ENCODE data around the gene SULT1C2.
"Not testable (repeated sequence)": the region's sequence is repeated elsewhere in the genome, so short reads cannot be mapped to it uniquely, and the experiment has no call there.

Gene SULT1C2

DNA sequence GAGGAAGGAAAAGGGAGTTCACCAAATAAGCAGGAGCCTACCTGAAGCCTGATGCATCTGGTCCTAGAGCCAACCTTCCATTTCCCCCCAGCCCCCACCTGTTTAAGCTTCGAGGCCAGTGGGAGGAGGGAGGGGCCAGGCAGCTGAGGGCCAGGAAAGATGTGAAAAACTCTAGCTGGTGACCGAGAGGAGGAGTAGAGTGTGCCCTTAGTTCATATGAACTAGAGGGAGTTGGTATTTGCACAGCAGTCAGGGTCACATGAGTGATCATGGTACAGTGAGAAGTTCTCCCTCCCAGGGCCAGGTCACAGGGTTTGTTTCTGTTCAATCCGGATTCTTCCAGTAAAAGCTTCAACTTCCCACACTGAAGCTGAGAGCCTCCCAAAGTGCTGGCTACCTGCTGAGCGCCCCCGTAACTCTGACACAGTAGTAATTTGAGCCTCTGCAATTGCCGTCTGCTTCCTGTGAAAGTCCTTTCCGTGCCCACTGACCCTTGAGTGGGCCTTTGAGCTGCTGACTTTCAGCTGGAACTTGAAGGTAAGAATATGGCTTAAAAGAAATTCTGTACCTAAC is at the start of gene SULT1C2:
TSS of gene SULT1C2 (plus strand) at position 362 of the 573 bp plus-strand sequence. CDS start 4,773 bp downstream, outside the sequence.
- no peak for DNase-seq

DNA sequence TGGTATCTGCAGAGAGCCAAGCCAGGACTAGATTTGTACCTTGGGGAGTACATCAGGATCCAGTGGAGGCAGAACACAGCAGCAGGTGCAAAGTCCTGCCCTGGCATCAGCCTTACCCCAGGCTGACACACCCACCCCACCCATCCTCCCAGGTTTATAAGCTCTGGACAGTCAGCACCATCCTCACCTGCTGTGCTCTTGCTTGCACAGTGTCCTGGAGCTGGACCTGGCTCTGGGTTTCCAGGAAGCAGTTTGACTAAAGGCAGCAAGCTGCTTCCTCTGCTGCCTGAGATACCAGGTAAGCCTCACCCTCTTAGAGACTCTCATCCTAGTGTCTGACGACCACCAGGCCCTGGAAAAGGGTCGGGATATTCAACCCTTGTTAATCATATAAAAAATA is 48.9 kb upstream of the SULT1C2 start, which contains the start of gene SULT1C3:
TSS of gene SULT1C3 (plus strand) at position 183 of the 400 bp plus-strand sequence. CDS start 7,227 bp downstream, outside the sequence.
- no peak for DNase-seq

DNA sequence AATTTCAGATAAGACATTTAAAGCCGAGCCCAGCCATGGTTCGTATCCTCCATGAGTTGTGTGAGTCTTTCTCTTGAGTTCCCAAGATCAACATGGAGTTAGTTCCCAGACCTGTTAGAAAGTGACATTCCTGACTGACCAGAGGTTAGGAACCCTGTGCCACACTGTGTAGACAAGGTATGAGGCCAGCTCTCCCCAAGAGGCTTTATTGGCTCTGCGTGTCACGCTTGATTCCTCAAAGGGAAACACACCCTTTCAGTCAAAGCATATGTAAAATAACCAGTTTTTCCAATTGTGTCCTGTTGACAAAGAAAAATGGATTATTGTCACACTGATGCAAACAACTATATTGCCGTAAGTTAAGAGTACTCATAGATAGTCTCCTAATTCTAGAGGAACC is 47.7 kb upstream of the SULT1C2 start:
- no peak for DNase-seq

DNA sequence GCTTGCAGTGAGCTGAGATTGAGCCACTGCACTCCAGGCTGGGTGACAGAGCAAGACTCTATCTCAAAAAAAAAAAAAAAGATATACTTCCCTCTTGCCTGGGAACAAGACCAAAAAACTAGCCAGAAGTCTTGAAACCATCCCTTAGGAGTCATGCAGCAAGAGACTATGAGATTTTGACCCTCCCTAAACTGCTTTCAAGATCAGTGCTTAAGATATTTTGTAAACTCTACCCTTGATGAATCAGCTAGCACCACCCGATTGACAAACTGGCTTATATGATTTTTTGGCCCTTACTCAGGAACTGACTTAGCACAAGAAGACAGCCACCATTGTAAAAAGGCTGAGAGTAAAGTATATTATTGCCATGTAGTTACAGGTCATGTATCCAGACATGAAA is 45.1 kb upstream of the SULT1C2 start:
- no peak for DNase-seq

DNA sequence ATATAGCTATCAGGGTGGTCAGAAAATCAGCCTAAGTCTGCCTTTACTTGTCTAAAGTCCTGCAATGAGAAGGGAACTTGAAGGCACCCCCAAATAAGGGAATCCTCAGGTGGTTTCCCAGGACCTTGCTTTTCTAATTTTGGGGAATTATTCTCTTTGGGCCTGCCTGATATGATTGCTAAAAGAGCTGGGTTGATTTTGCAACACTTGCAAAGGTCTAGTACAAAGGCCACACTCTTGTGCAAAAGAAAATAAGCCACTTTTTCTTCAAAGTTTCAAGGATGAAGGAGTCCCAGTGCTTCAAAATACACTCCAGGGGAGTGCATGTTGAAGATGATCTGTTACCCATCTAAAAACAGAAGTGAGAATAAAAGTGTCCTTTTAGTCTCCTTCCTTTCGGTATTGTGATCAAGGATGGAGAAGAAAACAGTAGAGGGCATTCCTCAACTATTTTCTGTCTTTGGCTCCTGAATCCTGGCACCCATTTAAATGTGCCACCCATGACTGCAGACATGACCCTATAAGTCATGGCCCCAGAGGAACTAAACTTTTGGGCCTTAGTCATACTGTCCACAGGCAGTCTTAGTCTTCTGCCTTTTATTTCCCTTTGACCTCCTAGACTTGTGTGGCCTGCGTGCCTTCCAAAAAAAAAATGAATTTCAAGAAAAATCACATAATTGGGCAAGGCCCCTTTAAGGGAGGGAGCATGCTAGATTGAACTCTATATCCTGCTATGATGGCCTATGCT is 43.9 kb upstream of the SULT1C2 start:
- DNase-seq: no peak

DNA sequence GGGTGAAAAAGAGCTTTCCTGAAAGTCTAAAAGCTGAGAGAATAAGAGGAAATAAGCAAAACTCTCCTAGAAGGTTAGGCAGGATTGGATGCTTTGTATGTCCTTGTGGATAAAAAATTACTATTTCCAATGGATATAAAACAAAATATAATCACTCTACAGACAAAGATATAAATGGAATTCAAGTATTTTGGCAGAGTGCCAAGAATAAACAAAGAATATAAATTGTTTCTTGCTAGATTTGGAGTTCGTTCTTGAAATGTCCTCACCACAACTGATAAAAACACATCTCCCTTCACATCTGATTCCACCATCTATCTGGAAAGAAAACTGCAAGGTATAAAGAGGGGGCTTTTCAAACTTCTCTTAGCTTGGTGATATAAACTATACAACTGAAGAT is 35.6 kb upstream of the SULT1C2 start:
- no peak for DNase-seq

DNA sequence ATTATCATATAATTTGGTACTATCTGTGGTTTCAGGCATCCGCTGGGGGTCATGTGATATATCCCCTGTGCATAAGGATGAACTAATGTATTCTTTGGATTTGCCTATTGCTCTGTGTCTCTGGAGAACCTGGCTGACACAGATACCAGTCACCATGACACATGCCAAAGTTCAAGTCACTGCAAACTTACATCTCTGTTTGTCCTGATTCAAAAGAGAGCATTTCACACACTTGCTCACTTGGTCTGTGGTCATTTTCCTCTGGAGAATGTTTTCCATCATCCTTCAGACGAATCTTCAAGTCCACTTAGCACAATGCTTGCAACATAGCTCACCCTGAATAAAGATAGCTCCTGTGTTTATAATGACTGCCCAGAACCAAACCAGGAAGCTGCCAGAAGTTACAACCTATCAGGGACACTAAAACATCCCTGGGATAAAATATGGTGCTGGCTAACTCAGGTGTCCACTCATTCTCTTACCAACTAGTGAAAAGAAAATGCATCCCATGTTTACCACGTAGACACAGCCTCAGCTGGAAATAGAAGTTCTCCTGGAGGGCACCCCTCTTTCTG is 30.9 kb upstream of the SULT1C2 start:
- DNase-seq: no peak

DNA sequence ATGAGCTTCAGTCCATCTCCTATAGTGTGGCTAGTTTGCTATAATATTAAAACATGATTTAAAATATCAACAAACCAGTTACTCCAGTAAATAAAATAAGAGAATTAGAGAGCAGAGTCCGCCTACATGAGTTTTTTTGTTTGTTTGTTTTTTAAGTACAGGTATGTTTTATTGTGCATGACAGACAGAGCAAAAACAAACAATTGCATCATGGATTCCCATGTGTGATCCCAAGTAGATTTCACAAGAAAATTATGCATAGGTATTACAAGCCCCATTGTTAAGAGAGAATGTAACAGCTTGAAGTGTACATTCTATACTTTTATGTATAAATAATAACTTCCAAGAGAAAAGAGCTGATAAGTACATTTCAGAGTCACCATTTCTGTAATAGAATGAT is 27.9 kb upstream of the SULT1C2 start:
- no peak for DNase-seq

DNA sequence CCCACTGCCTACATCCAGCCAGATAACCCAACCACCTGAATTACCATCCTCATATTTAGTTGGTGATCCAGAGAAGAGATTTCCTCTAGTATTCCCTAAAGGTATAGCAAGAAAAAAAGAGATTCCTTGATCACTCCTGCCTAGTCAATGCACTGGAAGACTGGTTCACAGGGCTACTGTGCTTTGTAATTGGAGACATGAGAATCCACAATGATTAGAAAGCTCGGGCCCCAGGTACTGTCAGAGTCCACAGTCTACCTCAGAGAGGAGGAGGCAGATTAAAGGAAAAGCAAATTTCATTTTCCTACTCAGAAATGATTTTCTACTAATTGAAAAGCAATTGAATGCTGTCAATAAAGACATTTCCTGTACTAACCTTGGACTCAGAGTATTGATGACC is 26.7 kb upstream of the SULT1C2 start:
- no peak for DNase-seq

DNA sequence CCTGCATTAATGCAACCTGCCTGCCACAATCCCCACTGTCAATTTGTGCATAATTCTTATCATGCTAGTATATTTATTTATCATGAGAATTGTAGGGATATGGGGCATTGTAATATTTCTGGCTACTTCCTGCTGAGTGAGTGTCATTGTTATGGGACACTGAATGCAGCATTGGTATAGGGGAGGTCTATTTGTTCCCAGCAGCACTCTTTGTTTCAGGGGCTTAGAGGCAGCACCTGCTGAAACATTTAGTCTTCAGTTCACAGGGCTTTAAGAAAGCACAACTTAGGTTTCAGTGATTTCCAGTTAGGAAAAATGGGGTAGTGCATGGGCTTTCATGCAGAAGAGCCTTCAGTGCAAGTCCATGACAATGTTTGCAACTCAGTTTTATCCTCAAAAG is 25.3 kb upstream of the SULT1C2 start:
- no peak for DNase-seq

DNA sequence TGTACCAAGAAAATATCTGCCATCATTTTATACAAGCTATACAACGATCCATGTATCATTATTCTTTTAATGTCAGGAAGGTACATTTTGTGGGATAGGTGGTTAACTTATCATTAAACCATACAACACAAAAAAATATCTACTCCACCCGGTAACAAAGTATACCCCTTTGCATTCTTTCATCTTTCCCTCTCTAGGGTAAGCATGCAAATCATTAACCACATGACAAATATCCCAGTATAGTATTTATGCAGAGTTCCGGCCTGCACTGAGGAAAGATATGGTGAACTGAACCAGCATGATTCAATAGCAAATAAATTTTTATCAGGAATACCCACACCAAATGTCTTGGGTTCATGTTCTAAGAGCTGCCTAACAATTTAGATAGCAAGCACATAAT is 22.5 kb upstream of the SULT1C2 start:
- no peak for DNase-seq

DNA sequence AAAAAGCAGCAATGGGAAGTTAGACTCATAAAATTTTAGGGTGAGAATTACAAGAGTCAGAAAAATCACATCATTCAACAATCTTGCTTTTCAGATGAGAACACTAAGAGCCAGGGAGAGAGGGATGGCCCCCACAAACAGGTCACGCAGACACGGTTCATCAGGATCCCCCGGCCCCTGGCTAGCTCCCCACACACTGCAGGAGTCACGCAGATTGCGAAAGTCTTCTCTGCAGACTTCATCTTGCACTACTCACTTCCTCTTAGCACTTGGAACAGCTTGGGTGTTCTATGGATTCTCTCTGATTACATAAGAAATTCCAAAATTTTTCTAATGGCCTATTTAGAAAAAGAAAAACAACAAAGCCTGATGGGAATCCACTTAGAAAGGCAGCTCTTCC is 21.6 kb upstream of the SULT1C2 start:
- no peak for DNase-seq

DNA sequence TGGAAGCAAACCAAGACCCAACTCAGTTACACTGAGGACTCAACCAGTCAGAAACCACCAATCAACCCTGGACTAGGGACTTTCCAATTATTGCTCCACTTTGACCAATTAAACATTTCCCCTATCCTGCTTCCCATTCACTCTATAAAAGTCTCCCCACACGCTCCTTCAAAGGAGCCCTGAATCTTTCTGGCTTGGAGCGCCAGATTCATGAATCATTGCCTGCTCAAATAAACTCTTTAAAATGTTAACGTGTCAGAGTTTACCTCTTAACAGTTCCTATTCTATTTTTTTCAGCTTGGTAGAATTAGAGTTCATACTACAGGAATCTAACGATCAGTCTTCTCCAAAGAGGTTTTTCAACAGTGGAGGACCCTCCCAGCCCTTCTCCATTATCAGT is 20.7 kb upstream of the SULT1C2 start:
- DNase-seq: no peak

DNA sequence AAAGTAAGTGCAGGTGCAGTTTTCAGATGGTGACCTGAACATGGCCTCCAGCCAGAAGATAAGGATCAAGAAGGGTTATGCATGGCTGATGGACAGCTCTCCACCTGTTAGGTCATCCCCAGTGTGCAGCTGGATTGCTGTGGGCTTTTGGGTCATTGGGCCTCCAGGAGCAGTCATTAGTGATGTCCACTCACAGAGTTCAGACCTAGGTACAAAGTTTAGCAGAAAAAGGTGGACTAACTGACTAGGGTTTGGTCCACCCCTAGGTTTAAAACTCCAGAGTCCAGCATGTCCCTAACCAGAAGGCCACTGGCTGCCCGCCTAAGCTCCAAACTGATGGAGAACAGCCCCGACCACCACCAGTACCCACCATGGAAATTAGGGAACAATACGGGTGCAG is 18.3 kb upstream of the SULT1C2 start:
- DNase-seq: no peak

DNA sequence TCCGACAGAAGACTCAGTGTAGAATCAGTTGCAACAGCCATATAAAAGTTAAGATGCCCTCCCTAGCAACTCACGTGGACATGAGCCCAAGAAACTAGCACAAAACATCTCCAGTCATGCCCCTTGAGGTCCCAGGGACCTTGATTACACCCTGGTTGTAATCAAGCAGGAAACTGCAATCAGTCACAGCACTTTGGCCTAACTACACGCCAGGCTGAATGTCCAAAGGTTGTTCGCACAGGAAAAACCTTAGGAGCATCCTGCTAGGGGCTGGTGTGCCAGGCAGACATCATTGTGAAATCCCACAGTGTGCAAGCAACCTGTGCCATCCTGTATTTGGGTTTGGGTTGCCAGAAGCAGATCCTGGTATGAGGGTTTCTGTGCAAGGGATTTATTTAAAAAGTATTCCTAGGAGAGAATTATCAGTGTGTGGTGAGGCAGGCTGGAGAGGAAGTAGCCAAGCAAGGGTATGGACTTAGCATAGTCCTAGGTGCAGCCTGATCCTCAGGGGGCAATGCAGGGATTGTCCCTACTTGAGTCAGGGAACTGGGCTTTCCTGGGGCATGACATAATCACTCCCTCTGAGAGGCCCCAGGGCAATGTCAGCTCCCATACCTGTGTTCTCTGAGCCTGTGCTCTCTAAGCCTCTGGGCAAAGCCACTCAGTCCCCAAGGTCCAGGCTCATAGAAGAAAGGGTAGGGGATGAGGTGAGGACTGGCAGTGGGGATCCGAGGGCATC is 17.8 kb upstream of the SULT1C2 start:
- no peak for DNase-seq

DNA sequence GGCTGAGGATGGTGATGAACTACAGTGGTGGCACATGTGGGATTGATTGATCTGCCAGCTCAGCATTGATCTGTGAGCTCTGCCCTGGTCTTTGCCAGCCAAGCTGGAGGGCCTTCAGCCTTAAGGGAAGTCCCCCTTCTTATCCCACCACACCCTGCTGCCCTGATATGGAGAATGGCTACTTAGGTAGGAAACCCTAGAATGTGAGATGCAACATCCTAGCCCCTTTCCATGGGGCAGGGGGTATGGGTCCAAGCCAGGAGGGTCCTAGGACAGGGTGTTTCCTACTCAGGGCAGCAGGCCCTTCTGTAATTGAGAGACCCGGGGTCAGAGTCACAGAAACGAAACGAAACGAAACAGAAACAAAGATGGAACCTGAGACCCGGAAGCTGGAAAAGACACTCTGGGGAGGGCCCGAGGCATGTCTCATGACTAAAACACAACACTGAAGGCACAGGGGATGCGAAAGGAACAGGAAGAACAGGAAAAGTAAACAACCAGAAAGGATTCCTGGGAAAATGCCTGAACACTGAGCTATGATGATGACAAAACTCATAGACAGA is 16.9 kb upstream of the SULT1C2 start:
- DNase-seq: no peak

DNA sequence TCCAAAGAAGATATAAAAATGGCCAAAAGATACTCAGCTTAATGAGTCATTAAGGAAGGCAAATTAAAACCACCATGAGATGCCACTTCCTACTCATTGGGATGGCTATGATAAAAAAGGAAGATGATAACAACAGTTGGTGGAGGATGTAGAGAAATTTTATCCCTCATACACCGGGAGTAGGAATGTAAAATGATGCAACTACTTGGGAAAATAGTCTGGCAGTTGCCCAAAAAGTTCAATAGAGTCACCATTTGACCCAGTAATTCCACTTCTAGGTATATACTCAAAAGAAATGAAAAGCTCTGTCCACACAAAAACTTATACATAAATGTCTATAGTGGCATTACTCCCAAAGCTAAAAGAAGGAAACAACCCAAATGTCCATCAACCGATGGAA is 10.1 kb upstream of the SULT1C2 start:
- no peak for DNase-seq

DNA sequence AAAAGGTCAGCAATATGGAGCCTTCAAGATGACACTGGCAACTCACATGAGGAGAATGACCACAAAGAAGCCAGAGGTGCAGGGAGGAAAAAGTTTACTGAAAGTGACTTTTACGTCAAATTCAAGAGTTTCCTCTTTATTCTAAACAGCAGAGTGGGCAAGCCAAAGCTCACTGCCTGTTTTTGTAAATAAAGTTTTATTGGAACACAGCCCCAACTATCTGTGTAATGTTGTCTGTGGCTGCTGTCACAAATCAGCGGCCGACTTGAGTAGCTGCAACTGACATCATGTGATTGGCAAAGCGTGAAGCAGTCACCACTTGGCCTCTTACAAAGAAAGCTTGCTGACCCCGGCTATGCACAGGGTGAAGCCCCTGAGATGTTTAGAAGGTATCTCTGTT is 9.2 kb upstream of the SULT1C2 start:
- no peak for DNase-seq

DNA sequence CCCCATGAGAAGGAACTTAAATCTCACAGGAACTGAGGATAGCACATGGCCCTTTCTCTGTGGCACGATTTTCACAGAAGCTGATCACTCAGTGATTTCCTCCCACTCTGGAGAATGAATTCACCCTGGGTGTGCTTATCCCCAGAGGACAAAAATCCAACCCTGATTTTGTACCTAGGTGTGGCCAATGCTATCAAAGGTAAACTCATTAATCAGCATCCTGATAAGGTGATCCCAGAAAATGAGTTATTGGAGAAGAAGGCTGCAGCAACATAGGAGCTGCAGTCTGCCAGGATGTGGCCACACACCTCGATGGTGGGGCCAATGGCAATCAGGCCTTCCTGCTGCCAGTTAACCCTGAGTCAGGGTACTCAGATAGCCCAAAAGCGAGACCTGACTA is 8.2 kb upstream of the SULT1C2 start:
- DNase-seq: no peak

DNA sequence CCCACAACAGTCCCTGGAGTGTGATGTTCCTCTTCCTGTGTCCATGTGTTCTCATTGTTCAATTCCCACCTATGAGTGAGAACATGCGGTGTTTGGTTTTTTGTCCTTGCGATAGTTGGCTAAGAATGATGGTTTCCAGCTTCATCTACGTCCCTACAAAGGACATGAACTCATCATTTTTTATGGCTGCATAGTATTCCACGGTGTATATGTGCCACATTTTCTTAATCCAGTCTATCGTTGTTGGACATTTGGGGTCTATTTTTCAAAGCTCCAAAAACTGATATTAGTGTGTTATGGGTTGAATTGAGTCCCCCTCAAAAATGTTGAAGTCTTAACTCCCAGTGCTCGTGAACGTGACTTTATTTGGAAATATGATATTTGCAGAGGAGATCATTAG is 4.1 kb upstream of the SULT1C2 start:
- not testable (repeated sequence) for DNase-seq

DNA sequence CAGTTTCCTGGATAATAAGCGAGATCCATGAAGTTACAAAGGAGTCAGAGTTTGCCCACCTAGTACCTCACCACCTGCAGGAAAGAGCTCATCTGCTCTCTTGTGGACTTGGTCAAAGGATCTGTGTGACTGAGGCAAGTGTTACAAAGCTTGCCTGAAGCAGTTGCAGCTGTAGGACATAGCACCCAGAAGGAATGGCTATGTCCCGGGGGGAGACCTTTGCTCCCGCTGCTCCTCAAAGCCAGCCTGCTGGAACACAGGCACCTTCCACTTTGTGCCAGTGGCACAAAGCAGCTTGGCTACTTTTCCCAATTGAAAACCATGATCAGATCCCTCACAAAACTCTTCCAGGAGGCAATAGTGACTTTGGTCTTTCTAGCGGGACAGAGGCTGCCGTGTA is 3.1 kb upstream of the SULT1C2 start:
- DNase-seq: no peak

DNA sequence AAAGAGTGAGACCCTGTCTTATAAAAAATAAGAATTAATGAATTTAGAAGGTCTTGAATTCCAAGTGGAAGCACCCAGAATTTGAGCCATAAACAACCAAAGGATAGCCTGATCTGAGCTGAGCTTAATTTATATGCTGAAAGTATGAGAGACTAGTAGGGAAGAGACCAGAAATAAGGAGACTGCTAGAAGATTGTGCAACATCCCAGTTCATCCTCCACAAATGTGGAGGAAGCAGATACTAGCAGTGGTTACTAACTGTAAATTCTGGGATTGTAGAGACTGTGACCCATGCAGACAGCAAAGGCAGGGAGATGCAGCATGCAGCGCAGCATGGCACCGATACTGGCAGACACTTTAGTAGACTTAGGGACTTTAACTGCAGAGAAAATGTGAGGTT is 1.5 kb upstream of the SULT1C2 start:
- DNase-seq: no peak

DNA sequence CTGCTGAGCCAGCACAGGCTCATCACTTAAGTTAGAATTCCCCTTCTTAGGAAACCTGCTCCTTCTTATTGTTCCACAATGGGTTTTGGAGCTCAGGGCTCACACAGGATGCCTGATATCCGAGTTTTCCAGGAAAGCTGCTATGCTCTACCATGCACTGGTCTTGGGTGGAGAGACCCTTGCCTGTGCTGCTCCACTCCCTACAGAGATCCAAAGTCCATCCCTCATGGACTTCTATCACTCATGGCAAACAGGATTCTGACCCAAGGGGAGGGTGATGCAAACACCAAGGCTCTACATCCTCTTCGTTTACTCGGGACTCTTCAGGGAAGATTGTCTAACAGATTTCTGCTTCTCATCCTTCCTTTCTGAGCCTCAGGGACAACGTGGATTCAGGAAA is 5.2 kb downstream of the SULT1C2 start:
- DNase-seq: no peak
